DND-41 (cell line): Measurements from ENCODE around the gene TBC1D22A.

Experiments used
- ATAC-seq: fragments of 200-7000 bp; cut with Tn5 transposase; 3 replicates; pipeline ENCODE4 v1.9.1; 2021; ENCODE audit warnings: low read depth; ENCODE audit not compliant: insufficient read depth
- DNase-seq: peaks from one replicate; pipeline ENCODE4 v3.0.0-alpha.2; 2020
- H2AFZ ChIP-seq: 2 replicates; pipeline ENCODE4 v1.6.0; 2012; ENCODE audit warnings: low read depth, low read length
- H3K27ac ChIP-seq: 2 replicates; pipeline ENCODE4 v1.5.1; 2012; ENCODE audit warnings: low read length, inconsistent platforms
- H3K27me3 ChIP-seq: fragments of 200-600 bp; sonication (generic); 2 replicates; pipeline ENCODE4 v1.6.0; 2012; ENCODE audit warnings: low read length, mild to moderate bottlenecking, inconsistent platforms; ENCODE audit not compliant: insufficient read depth, poor library complexity
- H3K36me3 ChIP-seq: 2 replicates; pipeline ENCODE4 v1.5.1; 2012; ENCODE audit warnings: low read length, inconsistent platforms; ENCODE audit not compliant: insufficient read depth
- H3K4me1 ChIP-seq: 2 replicates; pipeline ENCODE4 v1.5.1; 2012; ENCODE audit warnings: mild to moderate bottlenecking, low read length; ENCODE audit not compliant: insufficient read depth
- H3K4me2 ChIP-seq: 2 replicates; pipeline ENCODE4 v1.6.0; 2012; ENCODE audit warnings: mild to moderate bottlenecking, moderate library complexity, low read length, inconsistent platforms; ENCODE audit not compliant: insufficient read depth
- H3K4me3 ChIP-seq, 2 experiments: fragments of 200-600 bp in 1 of 2; shearing (Covaris generic) in 1 of 2; 2 replicates each; pipeline ENCODE4 v1.5.1; 2012 to 2016; ENCODE audit warnings: inconsistent platforms in 2 of 2, low read length in 2 of 2, mild to moderate bottlenecking in 2 of 2, low read depth in 1 of 2, moderate library complexity in 1 of 2
- H3K79me2 ChIP-seq: 2 replicates; pipeline ENCODE4 v1.6.0; 2012; ENCODE audit warnings: low read length, inconsistent platforms; ENCODE audit not compliant: insufficient read depth
- H3K9ac ChIP-seq: 2 replicates; pipeline ENCODE4 v1.6.0; 2012; ENCODE audit warnings: low read depth, mild to moderate bottlenecking, inconsistent platforms, low read length, moderate library complexity
- H3K9me3 ChIP-seq: 2 replicates; pipeline ENCODE4 v1.5.1; 2012; ENCODE audit warnings: low read length, moderate library complexity, mild to moderate bottlenecking, inconsistent platforms; ENCODE audit not compliant: insufficient read depth, severe bottlenecking
- H4K20me1 ChIP-seq: 2 replicates; pipeline ENCODE4 v1.6.0; 2012; ENCODE audit warnings: low read length; ENCODE audit not compliant: insufficient read depth
- EZH2 ChIP-seq: IDR thresholded peaks from 3 replicates; pipeline ENCODE4 v1.6.1; 2012; ENCODE audit warnings: borderline replicate concordance, low read depth, mild to moderate bottlenecking, moderate library complexity, low read length, inconsistent platforms; ENCODE audit not compliant: severe bottlenecking
- TF ChIP-seq, protein P1 (sequence below): IDR thresholded peaks from 2 replicates; pipeline ENCODE4 v1.5.1; 2012; ENCODE audit warnings: borderline replicate concordance, low read length, moderate library complexity, mild to moderate bottlenecking; ENCODE audit not compliant: poor library complexity, severe bottlenecking; ENCODE audit errors: extremely low read depth

Gene TBC1D22A

DNA sequence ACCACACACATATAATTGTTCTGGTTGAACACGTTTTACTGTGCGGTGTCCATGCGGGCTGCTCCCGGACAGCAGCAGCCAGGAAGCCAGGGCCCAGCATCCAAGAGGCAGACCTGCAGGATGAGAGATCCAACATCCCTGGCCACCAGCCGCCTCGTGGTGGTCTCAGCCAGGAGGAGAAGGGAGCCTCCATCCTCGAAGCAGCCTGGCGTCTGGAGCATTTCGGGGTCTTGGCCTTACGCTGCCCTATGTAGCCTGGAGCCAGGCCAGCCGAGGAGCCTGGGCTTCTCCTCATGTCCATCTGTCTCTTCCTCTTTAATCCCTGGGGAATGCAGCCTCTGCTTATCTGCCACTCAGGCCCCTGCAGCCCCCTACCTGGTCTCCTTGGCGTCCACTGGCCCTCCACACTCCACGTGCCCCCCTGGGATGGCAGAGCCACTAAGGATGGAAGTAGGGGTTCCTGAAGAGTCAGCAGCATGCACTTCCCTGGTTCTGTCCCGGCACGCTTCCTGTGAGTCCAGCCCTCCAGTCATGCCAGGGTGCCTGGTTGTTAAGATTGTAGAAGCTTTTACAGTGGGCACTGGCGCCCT, 253.2 kb downstream of the TBC1D22A start:
- H3K4me3 ChIP-seq = no peak overlapping the region
- TF ChIP-seq, protein P1, sequence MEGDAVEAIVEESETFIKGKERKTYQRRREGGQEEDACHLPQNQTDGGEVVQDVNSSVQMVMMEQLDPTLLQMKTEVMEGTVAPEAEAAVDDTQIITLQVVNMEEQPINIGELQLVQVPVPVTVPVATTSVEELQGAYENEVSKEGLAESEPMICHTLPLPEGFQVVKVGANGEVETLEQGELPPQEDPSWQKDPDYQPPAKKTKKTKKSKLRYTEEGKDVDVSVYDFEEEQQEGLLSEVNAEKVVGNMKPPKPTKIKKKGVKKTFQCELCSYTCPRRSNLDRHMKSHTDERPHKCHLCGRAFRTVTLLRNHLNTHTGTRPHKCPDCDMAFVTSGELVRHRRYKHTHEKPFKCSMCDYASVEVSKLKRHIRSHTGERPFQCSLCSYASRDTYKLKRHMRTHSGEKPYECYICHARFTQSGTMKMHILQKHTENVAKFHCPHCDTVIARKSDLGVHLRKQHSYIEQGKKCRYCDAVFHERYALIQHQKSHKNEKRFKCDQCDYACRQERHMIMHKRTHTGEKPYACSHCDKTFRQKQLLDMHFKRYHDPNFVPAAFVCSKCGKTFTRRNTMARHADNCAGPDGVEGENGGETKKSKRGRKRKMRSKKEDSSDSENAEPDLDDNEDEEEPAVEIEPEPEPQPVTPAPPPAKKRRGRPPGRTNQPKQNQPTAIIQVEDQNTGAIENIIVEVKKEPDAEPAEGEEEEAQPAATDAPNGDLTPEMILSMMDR = no peak
- TF ChIP-seq EZH2 = no peak
- H4K20me1 ChIP-seq = peaks cover 4% of the 10 kb centered on the region; the same call in 1 of the 2 replicates
- peaks cover 30% of the 10 kb centered on the region for H3K36me3 ChIP-seq
- no peak overlapping the region for H3K4me2 ChIP-seq
- peaks cover 17% of the 10 kb centered on the region for H3K9me3 ChIP-seq
- no peak for DNase-seq
- no peak for ATAC-seq
- no peaks in the 10 kb centered on the region for H3K4me1 ChIP-seq
- no peak overlapping the region for H3K27ac ChIP-seq
- no peaks in the 10 kb centered on the region for H3K79me2 ChIP-seq
- H3K27me3 ChIP-seq = no peaks in the 10 kb centered on the region
- no peak overlapping the region for H2AFZ ChIP-seq
- H3K9ac ChIP-seq = no peak overlapping the region

DNA sequence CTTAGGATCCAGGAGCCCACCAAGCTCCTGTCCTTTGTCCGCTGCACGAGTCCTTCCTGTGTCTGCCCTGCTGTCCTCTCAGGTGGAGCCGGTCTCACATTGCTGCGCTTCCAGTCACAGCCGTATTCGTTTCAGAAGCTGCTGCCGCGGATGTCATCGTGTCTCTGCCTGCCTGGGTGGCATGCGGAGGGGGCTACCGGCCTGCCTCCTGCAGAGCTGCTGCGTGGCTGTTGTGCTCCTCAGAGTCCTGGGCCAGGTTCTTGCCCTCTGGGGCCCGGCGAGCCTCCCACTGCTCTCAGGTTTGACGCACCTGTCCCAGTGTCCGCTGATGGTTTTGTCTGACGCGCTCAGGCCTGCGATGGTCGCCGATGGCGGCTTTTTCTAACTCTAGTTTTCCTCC, 254.2 kb downstream of the TBC1D22A start:
- H3K79me2 ChIP-seq = no peaks in the 10 kb centered on the region
- H3K27me3 ChIP-seq = no peaks in the 10 kb centered on the region
- H3K9ac ChIP-seq = no peak overlapping the region
- no peak overlapping the region for H3K4me3 ChIP-seq
- H3K4me2 ChIP-seq = no peak overlapping the region
- no peak overlapping the region for H2AFZ ChIP-seq
- peaks cover 32% of the 10 kb centered on the region for H3K36me3 ChIP-seq
- ATAC-seq (no peak), DNase-seq (no peak)
- H3K9me3 ChIP-seq = peaks cover 20% of the 10 kb centered on the region
- no peaks in the 10 kb centered on the region; the same call in 1 of the 2 replicates for H4K20me1 ChIP-seq
- H3K4me1 ChIP-seq = no peaks in the 10 kb centered on the region
- no peak overlapping the region for H3K27ac ChIP-seq
- TF ChIP-seq EZH2 = no peak
- TF ChIP-seq, protein P1 = no peak

GRCh38 chr22:47017245-47017644, 254.8 kb downstream of the TBC1D22A start:
- Histone ChIP-seq H3K79me2 (no peaks in the 10 kb centered on the region), H4K20me1 (no peaks in the 10 kb centered on the region; the same call in 1 of the 2 replicates), H3K27me3 (no peaks in the 10 kb centered on the region), H3K9me3 (peaks cover 20% of the 10 kb centered on the region), H3K36me3 (peaks cover 32% of the 10 kb centered on the region), H3K9ac (no peak overlapping the region), H3K4me2 (no peak overlapping the region), H2AFZ (no peak overlapping the region), H3K27ac (no peak overlapping the region), H3K4me1 (no peaks in the 10 kb centered on the region), H3K4me3 (no peak overlapping the region)
- DNase-seq = no peak
- no peak for ATAC-seq
- TF ChIP-seq, protein P1 = no peak
- TF ChIP-seq EZH2 = no peak
